Thymus (tissue), 14 donors: ENCODE results near the gene RASGRP1. TPM values are rescaled to one million over a fixed set of nuclear protein-coding genes. Genes with fewer than 3 reads are reported as not detected.

Experiments used
- DNase-seq, 9 donors: peaks; one replicate each; pipeline ENCODE4 v3.0.0-alpha.2; 2013; ENCODE audit warnings: low spot score in 9 of 9, low read depth in 6 of 9, missing footprints in 1 of 9
- H3K27ac ChIP-seq, 2 donors: one replicate each; pipeline ENCODE4 v1.5.1; 2013; ENCODE audit warnings: control low read depth in 1 of 2, low read depth in 1 of 2, low read length in 1 of 2, mild to moderate bottlenecking in 1 of 2, moderate library complexity in 1 of 2
- H3K27me3 ChIP-seq, 2 donors: one replicate each; pipeline ENCODE4 v1.5.1; 2013; ENCODE audit warnings: low read length in 1 of 2; ENCODE audit not compliant: control insufficient read depth in 2 of 2, insufficient read depth in 1 of 2
- H3K36me3 ChIP-seq, 2 donors: one replicate each; pipeline ENCODE4 v1.5.1; 2013; ENCODE audit warnings: low read length in 1 of 2, mild to moderate bottlenecking in 1 of 2, moderate library complexity in 1 of 2; ENCODE audit not compliant: control insufficient read depth in 2 of 2, insufficient read depth in 2 of 2
- H3K4me1 ChIP-seq, 2 donors: one replicate each; pipeline ENCODE4 v1.5.1; 2013; ENCODE audit warnings: low read length in 2 of 2; ENCODE audit not compliant: control insufficient read depth in 2 of 2, insufficient read depth in 2 of 2
- H3K4me3 ChIP-seq, 2 donors: one replicate each; pipeline ENCODE4 v1.5.1; 2013; ENCODE audit warnings: low read length in 2 of 2, control low read depth in 1 of 2, mild to moderate bottlenecking in 1 of 2
- H3K9me3 ChIP-seq, 2 donors: one replicate each; pipeline ENCODE4 v1.5.1; 2013; ENCODE audit warnings: low read length in 1 of 2, mild to moderate bottlenecking in 1 of 2; ENCODE audit not compliant: control insufficient read depth in 2 of 2, insufficient read depth in 1 of 2
- WGBS: extraction: QIAGEN DNeasy Blood & Tissue Kit; methylation state at CpG from one replicate; pipeline ENCODE4 v1.1.7; 2013; 5-methylcytosine and 5-hydroxymethylcytosine counted together
- long read RNA-seq, 10 donors: transcript quantifications; one replicate each; lab custom pipeline, GENCODE V29; 2026
- polyA plus RNA-seq: library from polyadenylated mRNA; stranded (reverse); fragments of 200-250 nt; gene quantifications from one replicate; pipeline ENCODE4 v1.2.3, GENCODE V29; 2013
- total RNA-seq: library from RNA; stranded (reverse); fragments of 120-200 nt; gene quantifications from one replicate; pipeline ENCODE4 v1.2.4, GENCODE V29; 2013
- donor health status: healthy.

The RASGRP1 gene
- 53.3 TPM for total RNA-seq
- 12.3 TPM for polyA plus RNA-seq
- long read RNA-seq, donor 1, full-length matches to known transcripts: 1 of 1 reads
- long read RNA-seq, donor 1, partial matches to known transcripts: 0 of 1 reads
- long read RNA-seq, donor 1, other reads (novel, unspliced or antisense): 0 of 1 reads
- long read RNA-seq, donor 2: 0 reads
- long read RNA-seq, donor 3, full-length matches to known transcripts: 10 of 16 reads
- long read RNA-seq, donor 3, partial matches to known transcripts: 6 of 16 reads
- long read RNA-seq, donor 3, other reads (novel, unspliced or antisense): 0 of 16 reads
- long read RNA-seq, donor 4, full-length matches to known transcripts: 2 of 2 reads
- long read RNA-seq, donor 4, partial matches to known transcripts: 0 of 2 reads
- long read RNA-seq, donor 4, other reads (novel, unspliced or antisense): 0 of 2 reads
- long read RNA-seq, donor 5, full-length matches to known transcripts: 7 of 7 reads
- long read RNA-seq, donor 5, partial matches to known transcripts: 0 of 7 reads
- long read RNA-seq, donor 5, other reads (novel, unspliced or antisense): 0 of 7 reads
- long read RNA-seq, donor 6, full-length matches to known transcripts: 4 of 26 reads
- long read RNA-seq, donor 6, partial matches to known transcripts: 22 of 26 reads
- long read RNA-seq, donor 6, other reads (novel, unspliced or antisense): 0 of 26 reads
- long read RNA-seq, donor 7, full-length matches to known transcripts: 11 of 11 reads
- long read RNA-seq, donor 7, partial matches to known transcripts: 0 of 11 reads
- long read RNA-seq, donor 7, other reads (novel, unspliced or antisense): 0 of 11 reads
- long read RNA-seq, donor 8, full-length matches to known transcripts: 4 of 4 reads
- long read RNA-seq, donor 8, partial matches to known transcripts: 0 of 4 reads
- long read RNA-seq, donor 8, other reads (novel, unspliced or antisense): 0 of 4 reads
- long read RNA-seq, donor 9, full-length matches to known transcripts: 5 of 5 reads
- long read RNA-seq, donor 9, partial matches to known transcripts: 0 of 5 reads
- long read RNA-seq, donor 9, other reads (novel, unspliced or antisense): 0 of 5 reads
- long read RNA-seq, donor 10, full-length matches to known transcripts: 5 of 17 reads
- long read RNA-seq, donor 10, partial matches to known transcripts: 12 of 17 reads
- long read RNA-seq, donor 10, other reads (novel, unspliced or antisense): 0 of 17 reads

DNA sequence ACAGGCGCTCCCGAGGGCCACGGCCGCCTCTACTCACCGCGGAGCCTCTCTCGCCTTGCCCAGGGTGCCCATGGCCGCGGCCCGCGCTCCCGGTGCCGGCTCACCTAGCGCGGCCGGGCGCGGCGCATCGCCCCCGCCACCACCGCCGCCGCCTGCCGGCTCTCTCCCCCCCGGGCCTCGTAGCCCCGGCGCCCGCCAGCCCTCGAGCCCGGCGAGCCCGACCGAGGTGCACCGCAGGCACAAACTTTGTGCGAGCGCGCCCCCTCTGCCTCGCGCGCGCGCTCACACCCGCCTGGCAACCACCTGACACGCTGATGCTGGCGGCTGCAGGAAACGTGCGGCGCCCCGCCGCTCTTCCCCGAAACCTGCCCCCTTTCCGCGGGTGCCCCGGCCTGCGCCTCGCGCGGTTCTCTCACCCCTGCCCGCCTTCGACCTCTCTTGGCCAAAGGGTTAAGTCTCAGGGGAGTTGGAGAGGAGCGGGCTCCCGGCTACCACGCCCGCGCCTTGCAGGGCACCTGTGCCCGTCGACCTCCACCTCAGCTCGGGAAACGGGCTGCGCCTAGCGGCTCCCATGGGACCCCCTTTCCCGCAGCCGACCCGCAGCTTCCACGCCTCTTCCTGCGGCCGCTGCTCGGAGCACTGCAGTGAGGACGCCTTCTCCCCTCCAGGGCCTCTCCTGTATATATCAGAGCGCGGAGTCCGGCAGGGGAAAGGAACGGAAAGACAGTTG is at the start of gene RASGRP1:
RASGRP1 (minus strand) TSS at position 258 of the 730 bp plus-strand sequence; CDS start at position 72, 186 bp downstream.
- H3K27me3 ChIP-seq: peaks cover 0 to 6% of the 10 kb centered on the region in 2 donors
- DNase-seq: peak; percentile 56 to 94 (median 83)
- peaks cover 0 to 3% of the 10 kb centered on the region in 2 donors for H3K9me3 ChIP-seq
- 4% methylated on average over 85 of the region's 85 CpGs for WGBS
- H3K4me1 ChIP-seq: peaks cover 34 to 51% of the 10 kb centered on the region in 2 donors
- peak within 1 kb of the TSS; percentile 89 to 91 for H3K4me3 ChIP-seq
- H3K36me3 ChIP-seq: peaks cover 0 to 19% of the 10 kb centered on the region in 2 donors
- H3K27ac ChIP-seq: peak within 1 kb of the TSS; percentile 86 to 96

DNA sequence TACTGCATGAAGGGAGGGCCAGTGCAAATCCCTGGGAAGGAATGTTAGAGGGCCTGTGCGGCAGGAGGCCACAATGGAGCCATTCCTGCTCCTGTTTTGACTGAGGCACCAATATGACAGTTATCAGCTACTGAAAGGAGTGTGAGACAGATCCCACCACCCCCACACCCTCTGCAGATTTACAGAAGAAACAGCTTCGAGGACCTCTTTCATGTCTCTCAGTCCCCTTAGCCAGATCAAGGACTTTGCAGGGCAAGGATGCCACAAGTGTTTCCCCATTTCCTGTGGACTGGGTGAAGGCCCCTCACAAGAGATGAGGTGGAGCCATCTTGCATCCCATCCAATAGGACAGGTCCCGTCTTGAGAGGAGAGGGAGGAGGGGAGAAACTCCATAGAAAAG is 48.5 kb upstream of the RASGRP1 start:
- DNase-seq: no peak
- H3K36me3 ChIP-seq: no peaks in the 10 kb centered on the region
- peaks cover 18 to 31% of the 10 kb centered on the region in 2 donors for H3K4me1 ChIP-seq
- H3K27me3 ChIP-seq: no peaks in the 10 kb centered on the region
- H3K9me3 ChIP-seq: no peaks in the 10 kb centered on the region
- WGBS: 71% methylated on average over 3 of the region's 3 CpGs
- H3K27ac ChIP-seq: no peak overlapping the region
- no peak overlapping the region for H3K4me3 ChIP-seq

DNA sequence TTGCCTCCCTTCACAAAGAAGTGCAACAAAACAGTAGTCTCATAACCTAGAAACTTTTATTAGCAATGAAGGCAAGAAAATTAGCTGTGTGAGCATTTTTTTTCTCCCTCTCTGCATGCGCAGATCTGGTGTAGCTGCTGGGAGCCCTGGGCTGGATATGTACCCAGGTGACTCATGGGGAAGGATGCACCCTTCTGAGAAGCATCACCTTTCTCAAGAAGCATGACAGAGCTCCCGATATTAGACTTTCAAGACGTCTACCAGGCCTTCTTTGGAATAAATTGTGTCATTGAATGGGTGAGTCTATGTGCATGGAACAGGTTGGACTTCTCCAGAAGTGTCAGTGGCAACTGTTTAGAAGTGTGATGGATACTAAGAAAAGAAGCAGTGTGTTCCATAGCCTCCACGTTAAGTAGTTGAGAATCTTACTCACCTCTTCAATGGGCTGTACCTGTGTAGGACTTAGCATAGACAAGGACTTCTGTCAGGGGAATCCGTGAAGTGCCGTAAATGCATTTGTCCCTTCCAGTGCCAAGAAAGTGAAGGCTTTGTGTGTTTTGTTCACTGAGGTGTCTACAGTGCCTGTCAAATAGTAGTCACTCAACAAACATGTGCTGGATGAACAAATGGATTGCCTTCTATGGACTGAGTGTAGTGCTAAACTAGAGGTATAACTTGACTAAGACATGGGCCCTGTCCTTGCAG is 47.7 kb upstream of the RASGRP1 start:
- WGBS: 94% methylated on average over 6 of the region's 6 CpGs
- peaks cover 18 to 29% of the 10 kb centered on the region in 2 donors for H3K4me1 ChIP-seq
- H3K9me3 ChIP-seq: no peaks in the 10 kb centered on the region
- H3K27ac ChIP-seq: no peak overlapping the region
- H3K27me3 ChIP-seq: no peaks in the 10 kb centered on the region
- DNase-seq: no peak
- no peaks in the 10 kb centered on the region for H3K36me3 ChIP-seq
- H3K4me3 ChIP-seq: no peak overlapping the region

DNA sequence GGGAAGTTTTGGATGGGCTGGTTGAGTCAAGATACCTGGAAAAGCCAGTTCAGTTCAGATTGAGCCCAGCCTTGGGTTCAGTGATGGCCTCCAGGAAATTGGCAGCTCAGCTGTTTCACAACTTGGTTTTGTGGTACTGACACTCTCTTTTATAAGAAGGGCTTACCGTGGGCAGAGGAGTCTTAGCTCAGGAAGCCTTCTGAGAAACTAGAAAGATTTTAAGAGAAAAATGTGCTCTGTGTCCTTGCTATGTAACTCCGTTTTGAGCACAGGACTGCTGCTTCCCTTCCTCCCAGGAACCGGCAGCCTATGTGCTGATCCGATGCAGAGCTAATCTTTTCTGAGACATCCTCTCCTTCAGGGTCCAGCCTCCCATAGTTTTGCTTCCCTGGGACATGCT is 46.6 kb upstream of the RASGRP1 start:
- Histone ChIP-seq H3K4me3 (no peak overlapping the region), H3K9me3 (no peaks in the 10 kb centered on the region), H3K4me1 (peaks cover 18 to 29% of the 10 kb centered on the region in 2 donors), H3K36me3 (no peaks in the 10 kb centered on the region), H3K27ac (peak overlapping the region; percentile 8 to 72), H3K27me3 (no peaks in the 10 kb centered on the region)
- 49% methylated on average over 4 of the region's 4 CpGs for WGBS
- DNase-seq: peak in 1 of 9 donors; percentile 50

DNA sequence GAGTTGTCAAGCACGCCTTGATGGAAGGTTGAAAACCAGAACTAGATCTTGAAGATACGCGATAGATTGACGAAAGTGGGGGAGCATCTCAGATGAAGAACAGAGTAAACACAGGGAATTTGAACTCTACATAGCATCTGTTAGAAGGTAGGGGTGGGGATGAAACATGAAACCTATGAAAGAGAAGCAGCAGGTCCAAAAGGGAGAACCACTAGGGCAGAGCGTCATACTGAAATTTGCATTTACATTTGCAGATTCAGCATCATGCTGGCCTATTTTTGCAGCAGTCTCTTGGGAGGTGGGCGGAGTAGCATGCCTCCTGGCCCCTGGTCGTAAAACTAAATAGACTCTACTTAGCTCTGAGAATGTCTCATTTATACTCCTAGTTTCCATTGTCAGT is 46.1 kb upstream of the RASGRP1 start:
- Histone ChIP-seq H3K4me1 (peaks cover 18 to 29% of the 10 kb centered on the region in 2 donors), H3K36me3 (no peaks in the 10 kb centered on the region), H3K4me3 (no peak overlapping the region), H3K27me3 (no peaks in the 10 kb centered on the region), H3K9me3 (no peaks in the 10 kb centered on the region), H3K27ac (peak overlapping the region; percentile 8 to 10)
- WGBS: 87% methylated on average over 7 of the region's 7 CpGs
- peak in 1 of 9 donors; percentile 48 for DNase-seq

DNA sequence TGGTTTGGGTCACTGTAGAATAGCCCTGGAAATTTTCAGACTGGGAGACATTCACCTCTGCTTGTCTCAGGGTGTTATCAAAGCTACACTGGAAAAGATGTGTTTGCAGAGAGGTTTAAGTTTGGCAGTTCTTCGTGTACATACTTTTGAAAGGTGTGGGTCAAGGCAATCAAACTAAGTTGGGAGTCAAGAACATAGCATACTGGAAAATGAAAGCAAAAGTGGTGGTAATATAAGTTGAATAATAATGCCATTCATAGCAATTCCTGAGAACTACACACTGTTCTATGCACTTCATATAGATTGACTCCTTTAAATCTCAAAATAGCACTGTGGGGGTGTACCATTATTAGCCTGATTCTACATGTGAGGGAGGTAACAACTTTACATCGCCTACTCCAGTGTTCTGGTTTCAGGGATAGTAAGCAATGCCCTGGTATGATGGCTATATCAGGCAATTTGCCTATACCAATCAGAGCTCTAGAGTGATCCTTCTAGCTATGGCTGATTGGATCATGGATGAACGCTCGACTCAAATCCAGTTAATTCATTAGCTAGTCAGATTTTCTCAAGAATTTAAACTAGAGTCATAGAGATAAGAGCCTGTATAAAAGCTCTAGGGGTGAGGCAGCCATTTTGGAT is 44.6 kb upstream of the RASGRP1 start:
- H3K4me3 ChIP-seq: no peak overlapping the region
- H3K4me1 ChIP-seq: peaks cover 18 to 29% of the 10 kb centered on the region in 2 donors
- H3K36me3 ChIP-seq: no peaks in the 10 kb centered on the region
- H3K27me3 ChIP-seq: no peaks in the 10 kb centered on the region
- no peak for DNase-seq
- H3K27ac ChIP-seq: no peak overlapping the region
- 96% methylated on average over 4 of the region's 4 CpGs for WGBS
- H3K9me3 ChIP-seq: no peaks in the 10 kb centered on the region

DNA sequence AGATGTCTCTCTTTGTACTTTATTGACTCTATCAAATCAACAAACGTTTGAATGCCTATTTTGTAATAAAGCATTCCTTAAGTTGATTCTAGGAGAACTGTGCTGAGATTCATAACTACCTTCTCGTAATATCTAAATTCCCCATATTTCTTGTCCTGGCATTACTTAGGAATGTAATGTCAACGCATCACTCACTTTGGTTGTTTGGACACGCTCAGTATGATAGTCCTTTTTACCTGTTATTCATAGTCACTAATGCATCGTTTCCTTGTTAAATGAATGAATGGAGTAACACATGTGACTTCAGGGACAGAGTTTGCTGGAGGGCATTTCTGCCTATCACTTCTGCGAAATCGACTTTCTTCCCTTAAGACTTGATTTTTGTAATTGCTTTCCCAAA is 44.1 kb upstream of the RASGRP1 start:
- H3K27me3 ChIP-seq: no peaks in the 10 kb centered on the region
- no peaks in the 10 kb centered on the region for H3K9me3 ChIP-seq
- no peak overlapping the region for H3K27ac ChIP-seq
- H3K4me1 ChIP-seq: peaks cover 18 to 29% of the 10 kb centered on the region in 2 donors
- no peak for DNase-seq
- WGBS: 96% methylated on average over 7 of the region's 7 CpGs
- no peaks in the 10 kb centered on the region for H3K36me3 ChIP-seq
- no peak overlapping the region for H3K4me3 ChIP-seq
